ENCODE data around the gene RPL10.

- no peak for TF ChIP-seq CTCF (IDR thresholded peaks at IDR 0.05 in 4 of 5, conservative IDR thresholded peaks at IDR 0.05 in 1 of 5)
- no peak for TF ChIP-seq POLR2A (IDR thresholded peaks at IDR 0.05)
Measured at GRCh38 chrX:154441564-154441963, 43.4 kb downstream of the RPL10 start.
